RWPE1 (cell line): ENCODE results near the gene ATP13A5.

Experiments used
- CTCF ChIA-PET: fragments of 350-600 bp; sonication (Branson Sonifier 250); formaldehyde crosslinking; extraction: SDS; loops from one replicate; lab custom pipeline; 2021; lab: Yijun Ruan, JAX
- POLR2A ChIA-PET: fragments of 400-600 bp; formaldehyde crosslinking; extraction: SDS; loops from one replicate; lab custom pipeline; 2020; ENCODE audit warnings: antibody characterized with exemption; ENCODE audit not compliant: low non-redundant PET; lab: Yijun Ruan, JAX
- DNase-seq: peaks from one replicate; pipeline ENCODE4 v3.0.0; 2012; ENCODE audit warnings: low spot score
- H3K27ac ChIP-seq: fragments of 450-650 bp; 2 replicates; pipeline ENCODE4 v1.5.1; 2017
- CTCF ChIP-seq: fragments of 450-650 bp; conservative IDR thresholded peaks from 2 replicates; pipeline ENCODE4 v1.5.1; 2017; ENCODE audit warnings: low read depth, mild to moderate bottlenecking

The ATP13A5 gene

GRCh38 chr3:193377591-193377990 lies 962 bp downstream of the ATP13A5 start:
- DNase-seq, result no peak
- CTCF ChIA-PET, result no interaction called here
- no peak for TF ChIP-seq CTCF

GRCh38 chr3:193375614-193376013 lies 2.9 kb downstream of the ATP13A5 start:
- POLR2A ChIA-PET, result no interaction called here
- CTCF ChIA-PET, result interaction anchor here (0.7 kb wide), 1 partner anchor 95 kb away, joined by 3 read pairs; no protein-coding TSS in a partner anchor
- H3K27ac ChIP-seq, result no peak overlapping the region
- TF ChIP-seq CTCF, result no peak
- DNase-seq, result no peak

More at GRCh38 chr3:193377591-193377990, 962 bp downstream of the ATP13A5 start:
- no peak overlapping the region for H3K27ac ChIP-seq
- POLR2A ChIA-PET, result no interaction called here

GRCh38 chr3:193372783-193373182 lies 5.8 kb downstream of the ATP13A5 start:
- H3K27ac ChIP-seq, result no peak overlapping the region
- CTCF ChIA-PET, result interaction anchor here (0.7 to 0.9 kb wide), 2 partner anchors 11 to 16 kb away, joined by 3 read pairs; no protein-coding TSS in a partner anchor
- no peak for DNase-seq
- no peak for TF ChIP-seq CTCF
- POLR2A ChIA-PET, result no interaction called here

- no peak for TF ChIP-seq CTCF
- no peak for DNase-seq
- ChIA-PET POLR2A (no interaction called here), CTCF (no interaction called here)
- no peak overlapping the region for H3K27ac ChIP-seq
These were observed 10.7 kb downstream of the ATP13A5 start for GRCh38 chr3:193367868-193368267.

GRCh38 chr3:193357291-193357690 lies 21.3 kb downstream of the ATP13A5 start:
- DNase-seq, result no peak
- CTCF ChIA-PET, result interaction anchor here (1.1 kb wide), 1 partner anchor 16 kb away, joined by 4 read pairs; no protein-coding TSS in a partner anchor
- H3K27ac ChIP-seq, result no peak overlapping the region
- no peak for TF ChIP-seq CTCF
- POLR2A ChIA-PET, result no interaction called here

- TF ChIP-seq CTCF, result no peak
- ChIA-PET CTCF (interaction anchor here (0.6 to 0.7 kb wide), 2 partner anchors 72 to 407 kb away, joined by 4 read pairs; no protein-coding TSS in a partner anchor), POLR2A (no interaction called here)
- no peak for DNase-seq
- no peak overlapping the region for H3K27ac ChIP-seq
These were observed 24.1 kb downstream of the ATP13A5 start for GRCh38 chr3:193354423-193354822.
